ENCODE results near the gene TRABD2B.

The TRABD2B gene

GRCh38 chr1:47987601-47988000 is 9.6 kb downstream of the TRABD2B start:
- peaks cover 10 to 63% of the 10 kb centered on the region in 2 experiments for H3K27me3 ChIP-seq (ENCODE audit: control insufficient read depth in 1 of 2, insufficient read depth in 1 of 2, low read length in 2 of 2)
- H3K36me3 ChIP-seq (ENCODE audit: control insufficient read depth in 1 of 2, insufficient read depth in 2 of 2, low read depth in 1 of 2, low read length in 2 of 2), result no peaks in the 10 kb centered on the region
- no peaks in the 10 kb centered on the region for H3K9me3 ChIP-seq (ENCODE audit: control insufficient read depth, low read length)
- no peak overlapping the region for H3K4me3 ChIP-seq (ENCODE audit: insufficient read depth in 1 of 2, low read depth in 1 of 2, low read length in 2 of 2)
- no peak overlapping the region for H4K8ac ChIP-seq (ENCODE audit: low read length)
- H3K23ac ChIP-seq (ENCODE audit: low read length in 2 of 2), result no peak overlapping the region
- no peak for DNase-seq
- H3K79me1 ChIP-seq (replicated peaks; ENCODE audit: low read length, poor library complexity, severe bottlenecking), result no peaks in the 10 kb centered on the region
- H3K4ac ChIP-seq (ENCODE audit: low read depth in 1 of 2, low read length in 2 of 2), result no peak overlapping the region
- H3K9ac ChIP-seq (ENCODE audit: low read length), result no peak overlapping the region
- no peak overlapping the region for H2BK15ac ChIP-seq (ENCODE audit: low read depth, poor library complexity, severe bottlenecking)
- H3K27ac ChIP-seq (ENCODE audit: low read length, poor library complexity, severe bottlenecking), result no peak overlapping the region
- H3K4me2 ChIP-seq (ENCODE audit: low read length, poor library complexity, severe bottlenecking), result no peak overlapping the region
- no peak overlapping the region for H2BK120ac ChIP-seq (ENCODE audit: low read depth, low read length)
- no peak overlapping the region for H3K14ac ChIP-seq (ENCODE audit: low read length in 2 of 2)
- no peak overlapping the region for H2AFZ ChIP-seq (ENCODE audit: low read depth, low read length)
- no peak overlapping the region for H2AK5ac ChIP-seq (ENCODE audit: low read length, severe bottlenecking)
- H3K18ac ChIP-seq (ENCODE audit: low read depth in 1 of 2, low read length in 2 of 2), result no peak overlapping the region
- no peak overlapping the region for H4K91ac ChIP-seq (ENCODE audit: low read length)
- H2BK12ac ChIP-seq (ENCODE audit: low read length in 2 of 2), result no peak overlapping the region
- no peak overlapping the region for H2BK5ac ChIP-seq (ENCODE audit: low read depth, low read length, poor library complexity, severe bottlenecking)
- H3K4me1 ChIP-seq (ENCODE audit: control insufficient read depth, insufficient read depth, low read depth, low read length), result peaks cover 3% of the 10 kb centered on the region
- 87% methylated on average over 11 of the region's 11 CpGs for WGBS

GRCh38 chr1:47986761-47987200 is 10.4 kb downstream of the TRABD2B start:
- H3K27ac ChIP-seq (ENCODE audit: low read length, poor library complexity, severe bottlenecking), result no peak overlapping the region
- H4K91ac ChIP-seq (ENCODE audit: low read length), result no peak overlapping the region
- WGBS, result 68% methylated on average over 19 of the region's 19 CpGs
- no peak overlapping the region for H3K4ac ChIP-seq (ENCODE audit: low read depth in 1 of 2, low read length in 2 of 2)
- H4K8ac ChIP-seq (ENCODE audit: low read length), result no peak overlapping the region
- H3K23ac ChIP-seq (ENCODE audit: low read length in 2 of 2), result no peak overlapping the region
- peak overlapping the region; percentile 70 for H3K9ac ChIP-seq (ENCODE audit: low read length)
- no peaks in the 10 kb centered on the region for H3K79me1 ChIP-seq (replicated peaks; ENCODE audit: low read length, poor library complexity, severe bottlenecking)
- H3K14ac ChIP-seq (ENCODE audit: low read length in 2 of 2), result no peak overlapping the region
- no peak for DNase-seq
- no peak overlapping the region for H2BK5ac ChIP-seq (ENCODE audit: low read depth, low read length, poor library complexity, severe bottlenecking)
- H2BK12ac ChIP-seq (ENCODE audit: low read length in 2 of 2), result no peak overlapping the region
- no peak overlapping the region for H2BK120ac ChIP-seq (ENCODE audit: low read depth, low read length)
- peak overlapping the region in 1 of 2 experiments; percentile 69 for H3K4me3 ChIP-seq (ENCODE audit: insufficient read depth in 1 of 2, low read depth in 1 of 2, low read length in 2 of 2)
- no peak overlapping the region for H2AFZ ChIP-seq (ENCODE audit: low read depth, low read length)
- peaks cover 12 to 56% of the 10 kb centered on the region in 2 experiments for H3K27me3 ChIP-seq (ENCODE audit: control insufficient read depth in 1 of 2, insufficient read depth in 1 of 2, low read length in 2 of 2)
- H3K36me3 ChIP-seq (ENCODE audit: control insufficient read depth in 1 of 2, insufficient read depth in 2 of 2, low read depth in 1 of 2, low read length in 2 of 2), result no peaks in the 10 kb centered on the region
- no peaks in the 10 kb centered on the region for H3K9me3 ChIP-seq (ENCODE audit: control insufficient read depth, low read length)
- peaks cover 3% of the 10 kb centered on the region for H3K4me1 ChIP-seq (ENCODE audit: control insufficient read depth, insufficient read depth, low read depth, low read length)
- H3K4me2 ChIP-seq (ENCODE audit: low read length, poor library complexity, severe bottlenecking), result no peak overlapping the region
- no peak overlapping the region for H2BK15ac ChIP-seq (ENCODE audit: low read depth, poor library complexity, severe bottlenecking)
- no peak overlapping the region for H3K18ac ChIP-seq (ENCODE audit: low read depth in 1 of 2, low read length in 2 of 2)
- H2AK5ac ChIP-seq (ENCODE audit: low read length, severe bottlenecking), result no peak overlapping the region

GRCh38 chr1:47985018-47985417 is 12.2 kb downstream of the TRABD2B start:
- Histone ChIP-seq H4K8ac (ENCODE audit: low read length) (no peak overlapping the region), H2BK5ac (ENCODE audit: low read depth, low read length, poor library complexity, severe bottlenecking) (no peak overlapping the region), H3K4me3 (ENCODE audit: insufficient read depth in 1 of 2, low read depth in 1 of 2, low read length in 2 of 2) (no peak overlapping the region), H3K14ac (ENCODE audit: low read length in 2 of 2) (no peak overlapping the region), H2BK15ac (ENCODE audit: low read depth, poor library complexity, severe bottlenecking) (no peak overlapping the region), H3K79me1 (replicated peaks; ENCODE audit: low read length, poor library complexity, severe bottlenecking) (no peaks in the 10 kb centered on the region), H2BK120ac (ENCODE audit: low read depth, low read length) (no peak overlapping the region), H3K9ac (ENCODE audit: low read length) (no peak overlapping the region), H3K27ac (ENCODE audit: low read length, poor library complexity, severe bottlenecking) (no peak overlapping the region), H3K23ac (ENCODE audit: low read length in 2 of 2) (no peak overlapping the region), H2BK12ac (ENCODE audit: low read length in 2 of 2) (no peak overlapping the region), H2AFZ (ENCODE audit: low read depth, low read length) (no peak overlapping the region), H2AK5ac (ENCODE audit: low read length, severe bottlenecking) (no peak overlapping the region), H3K36me3 (ENCODE audit: control insufficient read depth in 1 of 2, insufficient read depth in 2 of 2, low read depth in 1 of 2, low read length in 2 of 2) (no peaks in the 10 kb centered on the region), H4K91ac (ENCODE audit: low read length) (no peak overlapping the region), H3K4me2 (ENCODE audit: low read length, poor library complexity, severe bottlenecking) (no peak overlapping the region), H3K27me3 (ENCODE audit: control insufficient read depth in 1 of 2, insufficient read depth in 1 of 2, low read length in 2 of 2) (peaks cover 19 to 56% of the 10 kb centered on the region in 2 experiments), H3K4me1 (ENCODE audit: control insufficient read depth, insufficient read depth, low read depth, low read length) (peaks cover 3% of the 10 kb centered on the region), H3K4ac (ENCODE audit: low read depth in 1 of 2, low read length in 2 of 2) (no peak overlapping the region), H3K18ac (ENCODE audit: low read depth in 1 of 2, low read length in 2 of 2) (no peak overlapping the region), H3K9me3 (ENCODE audit: control insufficient read depth, low read length) (no peaks in the 10 kb centered on the region)
- DNase-seq, result no peak
- WGBS, result 82% methylated on average over 4 of the region's 4 CpGs

GRCh38 chr1:47984175-47984789 is 12.9 kb downstream of the TRABD2B start:
- Histone ChIP-seq H3K4me2 (ENCODE audit: low read length, poor library complexity, severe bottlenecking) (peak overlapping the region; percentile 38), H3K18ac (ENCODE audit: low read depth in 1 of 2, low read length in 2 of 2) (no peak overlapping the region), H2BK12ac (ENCODE audit: low read length in 2 of 2) (no peak overlapping the region), H2BK15ac (ENCODE audit: low read depth, poor library complexity, severe bottlenecking) (no peak overlapping the region), H4K8ac (ENCODE audit: low read length) (no peak overlapping the region), H3K36me3 (ENCODE audit: control insufficient read depth in 1 of 2, insufficient read depth in 2 of 2, low read depth in 1 of 2, low read length in 2 of 2) (no peaks in the 10 kb centered on the region), H3K9me3 (ENCODE audit: control insufficient read depth, low read length) (no peaks in the 10 kb centered on the region), H3K4ac (ENCODE audit: low read depth in 1 of 2, low read length in 2 of 2) (no peak overlapping the region), H3K14ac (ENCODE audit: low read length in 2 of 2) (no peak overlapping the region), H3K27ac (ENCODE audit: low read length, poor library complexity, severe bottlenecking) (no peak overlapping the region), H2BK120ac (ENCODE audit: low read depth, low read length) (no peak overlapping the region), H2AFZ (ENCODE audit: low read depth, low read length) (no peak overlapping the region), H2AK5ac (ENCODE audit: low read length, severe bottlenecking) (no peak overlapping the region), H3K4me3 (ENCODE audit: insufficient read depth in 1 of 2, low read depth in 1 of 2, low read length in 2 of 2) (peak overlapping the region in 1 of 2 experiments; percentile 33), H3K4me1 (ENCODE audit: control insufficient read depth, insufficient read depth, low read depth, low read length) (peaks cover 3% of the 10 kb centered on the region), H3K23ac (ENCODE audit: low read length in 2 of 2) (peak overlapping the region in 1 of 2 experiments; percentile 50), H3K79me1 (replicated peaks; ENCODE audit: low read length, poor library complexity, severe bottlenecking) (no peaks in the 10 kb centered on the region), H2BK5ac (ENCODE audit: low read depth, low read length, poor library complexity, severe bottlenecking) (no peak overlapping the region), H3K9ac (ENCODE audit: low read length) (no peak overlapping the region), H4K91ac (ENCODE audit: low read length) (peak overlapping the region; percentile 28), H3K27me3 (ENCODE audit: control insufficient read depth in 1 of 2, insufficient read depth in 1 of 2, low read length in 2 of 2) (peaks cover 19 to 56% of the 10 kb centered on the region in 2 experiments)
- DNase-seq, result no peak
- 11% methylated on average over 46 of the region's 46 CpGs for WGBS
